Right lobe of liver (tissue), 6 donors: ENCODE data around the gene LCN2. TPM values are rescaled to one million over a fixed set of nuclear protein-coding genes. Genes with fewer than 3 reads are reported as not detected.

Experiments
- ATAC-seq, 4 donors: fragments of 200-7000 bp; cut with Tn5 transposase; one replicate each; pipeline ENCODE4 v1.9.1; 2020; ENCODE audit warnings: mild to moderate bottlenecking in 4 of 4, moderate library complexity in 4 of 4
- DNase-seq, 3 donors: peaks; one replicate each; pipeline ENCODE4 v3.0.0-alpha.2; 2020
- H3K27ac ChIP-seq, 3 donors: fragments of 200-600 bp; one replicate each; pipeline ENCODE4 v1.8.0; 2022
- H3K27me3 ChIP-seq, 2 donors: fragments of 200-600 bp; one replicate each; pipeline ENCODE4 v1.8.0; 2022
- H3K36me3 ChIP-seq, 4 donors: fragments of 200-600 bp; sonication (generic) in 1 of 4; one replicate each; pipeline versions ENCODE4 v1.5.1 to v1.8.0; 2017 to 2022; ENCODE audit warnings: control low read depth in 1 of 4
- H3K4me1 ChIP-seq, 4 donors: fragments of 200-600 bp; sonication (generic) in 1 of 4; one replicate each; pipeline versions ENCODE4 v1.5.1 to v1.8.0; 2017 to 2022; ENCODE audit warnings: control low read depth in 1 of 4
- H3K4me3 ChIP-seq, 3 donors: fragments of 200-600 bp; one replicate each; pipeline ENCODE4 v1.8.0; 2022
- H3K9me3 ChIP-seq, 4 donors: fragments of 200-600 bp; sonication (generic) in 1 of 4; one replicate each; pipeline versions ENCODE4 v1.5.1 to v1.8.0; 2017 to 2022; ENCODE audit warnings: control low read depth in 1 of 4
- CTCF ChIP-seq, 4 donors: fragments of 200-600 bp in 3 of 4; fragments of 450-650 bp in 1 of 4; IDR thresholded peaks; one replicate each; pipeline versions ENCODE4 v1.5.1 to v1.8.0; 2016 to 2022; ENCODE audit warnings: antibody characterized with exemption in 4 of 4, mild to moderate bottlenecking in 2 of 4
- POLR2A ChIP-seq: fragments of 450-650 bp; IDR thresholded peaks from one replicate; pipeline ENCODE4 v1.6.1; 2017; ENCODE audit warnings: antibody characterized with exemption, mild to moderate bottlenecking
- WGBS: methylation state at CpG from one replicate; pipeline ENCODE4 v1.1.6; 2018; ENCODE audit warnings: low coverage, low lambda C conversion rate; ENCODE audit not compliant: insufficient coverage; ENCODE audit errors: missing lambda C conversion rate; 5-methylcytosine and 5-hydroxymethylcytosine counted together
- intact Hi-C, 2 donors: fragments of 100-400 bp; cut with DNase I; formaldehyde crosslinking; loops; one replicate each; pipeline versions ENCODE4 v1.11.2 to v1.14.1; 2022
- total RNA-seq, 6 experiments: library from RNA; depleted of rRNA in 2 of 6; stranded (reverse); fragments of >200 nt in 2 of 6; fragmentation: NEBNext Ultra II Directional in 3 of 6; extraction: Animal tissue kit (Norgen Biotek cat#: 25700) in 3 of 6; gene quantifications; one replicate each; pipeline versions ENCODE4 v1.1.0 to v1.2.4, GENCODE V29; 2016 to 2023
- donor health status: DM: no; HTN: yes; CAD: no.
- donor health status: DM: no; HTN: no; CAD: no.
- donor health status: DM: no; HTN: no; CAD: no.
- donor health status: DM: no; HTN: yes; CAD: no.
- donor health status: DM: no; HTN: yes; CAD: no.

Gene LCN2
- total RNA-seq, 6 experiments from 2014 or later: 2.7 to 81.8 (median 18.1) TPM

- H3K27me3 ChIP-seq: no peaks in the 10 kb centered on the region
- TF ChIP-seq CTCF (IDR thresholded peaks at IDR 0.05) (no peak), POLR2A (no peak)
- peaks cover 0 to 22% (median 8%) of the 10 kb centered on the region in 4 donors for H3K36me3 ChIP-seq
- no CpG with 5 or more reads among the region's 20 CpGs for WGBS
- peaks cover 0 to 20% (median 11%) of the 10 kb centered on the region in 4 donors for H3K4me1 ChIP-seq
- intact Hi-C loops: no loop called here
- ATAC-seq: no peak
- no peak overlapping the region for H3K27ac ChIP-seq
- peak; percentile 22 to 56 (median 41) for DNase-seq
- no peaks in the 10 kb centered on the region for H3K9me3 ChIP-seq
- H3K4me3 ChIP-seq: no peak overlapping the region
Measured at GRCh38 chr9:128120061-128120740, 29.1 kb upstream of the LCN2 start.

- TF ChIP-seq POLR2A (no peak), CTCF (IDR thresholded peaks at IDR 0.05) (no peak)
- WGBS: 75% methylated on average over 4 of the region's 29 CpGs
Measured at GRCh38 chr9:128120741-128121465, 28.4 kb upstream of the LCN2 start.

GRCh38 chr9:128121466-128121810 is 27.8 kb upstream of the LCN2 start:
- DNase-seq (peak in 1 of 3 donors; percentile 5), ATAC-seq (no peak)
- intact Hi-C loops: no loop called here

More at GRCh38 chr9:128120741-128121465, 28.4 kb upstream of the LCN2 start:
- intact Hi-C loops: no loop called here
- Histone ChIP-seq H3K27ac (no peak overlapping the region), H3K36me3 (peaks cover 0 to 22% (median 8%) of the 10 kb centered on the region in 4 donors), H3K4me3 (no peak overlapping the region), H3K27me3 (no peaks in the 10 kb centered on the region), H3K4me1 (peaks cover 0 to 18% (median 9%) of the 10 kb centered on the region in 4 donors), H3K9me3 (no peaks in the 10 kb centered on the region)
- peak; percentile 24 to 50 (median 43) for DNase-seq
- ATAC-seq: no peak

More at GRCh38 chr9:128121466-128121810, 27.8 kb upstream of the LCN2 start:
- H3K36me3 ChIP-seq: peaks cover 0 to 22% (median 8%) of the 10 kb centered on the region in 4 donors
- H3K4me1 ChIP-seq: peaks cover 0 to 18% (median 9%) of the 10 kb centered on the region in 4 donors
- WGBS: no CpG with 5 or more reads among the region's 5 CpGs
- H3K4me3 ChIP-seq: no peak overlapping the region
- no peaks in the 10 kb centered on the region for H3K27me3 ChIP-seq
- no peak overlapping the region for H3K27ac ChIP-seq
- H3K9me3 ChIP-seq: no peaks in the 10 kb centered on the region
- TF ChIP-seq CTCF (IDR thresholded peaks at IDR 0.05): no peak
- no peak for TF ChIP-seq POLR2A
